ENCODE results near the gene PRKG1. TPM values are rescaled to one million over a fixed set of nuclear protein-coding genes. Genes with fewer than 3 reads are reported as not detected.

Gene PRKG1
- total RNA-seq, 1 experiment from 2014 or later: 10.4 TPM

- TF ChIP-seq, protein P1, sequence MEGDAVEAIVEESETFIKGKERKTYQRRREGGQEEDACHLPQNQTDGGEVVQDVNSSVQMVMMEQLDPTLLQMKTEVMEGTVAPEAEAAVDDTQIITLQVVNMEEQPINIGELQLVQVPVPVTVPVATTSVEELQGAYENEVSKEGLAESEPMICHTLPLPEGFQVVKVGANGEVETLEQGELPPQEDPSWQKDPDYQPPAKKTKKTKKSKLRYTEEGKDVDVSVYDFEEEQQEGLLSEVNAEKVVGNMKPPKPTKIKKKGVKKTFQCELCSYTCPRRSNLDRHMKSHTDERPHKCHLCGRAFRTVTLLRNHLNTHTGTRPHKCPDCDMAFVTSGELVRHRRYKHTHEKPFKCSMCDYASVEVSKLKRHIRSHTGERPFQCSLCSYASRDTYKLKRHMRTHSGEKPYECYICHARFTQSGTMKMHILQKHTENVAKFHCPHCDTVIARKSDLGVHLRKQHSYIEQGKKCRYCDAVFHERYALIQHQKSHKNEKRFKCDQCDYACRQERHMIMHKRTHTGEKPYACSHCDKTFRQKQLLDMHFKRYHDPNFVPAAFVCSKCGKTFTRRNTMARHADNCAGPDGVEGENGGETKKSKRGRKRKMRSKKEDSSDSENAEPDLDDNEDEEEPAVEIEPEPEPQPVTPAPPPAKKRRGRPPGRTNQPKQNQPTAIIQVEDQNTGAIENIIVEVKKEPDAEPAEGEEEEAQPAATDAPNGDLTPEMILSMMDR (conservative IDR thresholded peaks at IDR 0.05): no peak
- no peaks in the 10 kb centered on the region for H4K20me1 ChIP-seq (ENCODE audit: control insufficient read depth, insufficient read depth, insufficient read length)
- H4K5ac ChIP-seq (ENCODE audit: insufficient read length, low read depth, low read length): no peak overlapping the region
- no peaks in the 10 kb centered on the region for H3K79me1 ChIP-seq (ENCODE audit: insufficient read depth, low read depth, low read length, poor library complexity, severe bottlenecking)
- H2BK120ac ChIP-seq (ENCODE audit: low read depth, low read length, poor library complexity, severe bottlenecking): no peak overlapping the region
- no peak overlapping the region for H3K18ac ChIP-seq (ENCODE audit: insufficient read length, low read depth, low read length)
- H3K23ac ChIP-seq (ENCODE audit: insufficient read length, low read depth, low read length): no peak overlapping the region
- no peak overlapping the region for H3K4me3 Mint-ChIP-seq
- no CpG with 5 or more reads among the region's 2 CpGs for WGBS (ENCODE audit: extremely low coverage, insufficient read length, low lambda C conversion rate)
- H3K36me3 Mint-ChIP-seq (ENCODE audit: insufficient read depth in 1 of 3, low read depth in 3 of 3): no peaks in the 10 kb centered on the region
- H2BK15ac ChIP-seq (ENCODE audit: low read depth, low read length): no peak overlapping the region
- no peaks in the 10 kb centered on the region for H3K23me2 ChIP-seq (ENCODE audit: insufficient read length, low read depth, low read length, poor library complexity, severe bottlenecking)
- no peak overlapping the region for H3T11ph ChIP-seq (ENCODE audit: low read length)
- H3K79me2 ChIP-seq (ENCODE audit: insufficient read depth, low read length): no peaks in the 10 kb centered on the region
- no peak overlapping the region for H3K56ac ChIP-seq (ENCODE audit: insufficient read length, low read depth, low read length)
- no peak overlapping the region for H3K27ac ChIP-seq (ENCODE audit: insufficient read length, low read depth, low read length)
- no peak overlapping the region for H2AFZ ChIP-seq (ENCODE audit: low read length)
- 0 out of 7 replicates have a peak overlapping the region, but pooled peaks of 1 of the 3 experiments have one; percentile 29 for H3K27ac Mint-ChIP-seq
- no peak overlapping the region for H3K9ac ChIP-seq (ENCODE audit: extremely low read depth, insufficient read length, low read length)
- H3K14ac ChIP-seq (ENCODE audit: insufficient read depth, low read length): no peak overlapping the region
- H3K27me3 Mint-ChIP-seq (ENCODE audit: low read depth): no peaks in the 10 kb centered on the region
- no peak overlapping the region for H4K8ac ChIP-seq (replicated peaks; ENCODE audit: insufficient read length, low read depth, low read length)
- H3K4ac ChIP-seq (ENCODE audit: low read depth, low read length): no peak overlapping the region
- no peak overlapping the region for H2BK20ac ChIP-seq (ENCODE audit: low read depth, low read length, poor library complexity, severe bottlenecking)
- H3K9me3 Mint-ChIP-seq: no peaks in the 10 kb centered on the region
- H2BK12ac ChIP-seq (ENCODE audit: insufficient read length, low read depth, low read length): no peak overlapping the region
- H3K9me3 ChIP-seq (ENCODE audit: control insufficient read depth, low read depth, low read length): no peaks in the 10 kb centered on the region
- H3K4me1 Mint-ChIP-seq: peaks cover 16 to 27% of the 10 kb centered on the region in 2 experiments
- no peaks in the 10 kb centered on the region; the same call in 1 of the 2 replicates for H3K4me1 ChIP-seq (ENCODE audit: insufficient read depth, low read length)
- no peak overlapping the region for H2AK5ac ChIP-seq (ENCODE audit: insufficient read length, low read length)
- H2BK5ac ChIP-seq (ENCODE audit: insufficient read length, low read length): no peak overlapping the region
- H3K4me2 ChIP-seq (ENCODE audit: insufficient read depth, insufficient read length, low read length): no peak overlapping the region
- no peaks in the 10 kb centered on the region for H3K27me3 ChIP-seq (ENCODE audit: insufficient read depth, low read length)
- H4K91ac ChIP-seq (ENCODE audit: insufficient read length, low read depth, low read length): no peak overlapping the region
- DNase-seq: no peak
Measured at GRCh38 chr10:51815723-51816122, 741.4 kb downstream of the PRKG1 start.

All from H9 (cell line).